KMS-11 (cell line): ENCODE measurements around the gene DISC1.

Experiments used
- H2AFZ ChIP-seq: fragments of 200-600 bp; sonication (generic); 2 replicates; pipeline ENCODE4 v1.6.1; 2016; ENCODE audit warnings: antibody characterized with exemption, mixed run types, low read depth
- H3K27ac ChIP-seq: fragments of 200-600 bp; sonication (generic); 2 replicates; pipeline ENCODE4 v1.6.1; 2016; ENCODE audit warnings: mild to moderate bottlenecking, mixed run types
- H3K27me3 ChIP-seq: fragments of 200-600 bp; sonication (generic); 2 replicates; pipeline ENCODE4 v1.6.1; 2017; ENCODE audit warnings: mild to moderate bottlenecking, low read depth, mixed run types, moderate library complexity; ENCODE audit not compliant: insufficient read depth
- H3K36me3 ChIP-seq: fragments of 200-600 bp; sonication (generic); 2 replicates; pipeline ENCODE4 v1.6.1; 2017; ENCODE audit warnings: mild to moderate bottlenecking, mixed run types; ENCODE audit not compliant: insufficient read depth
- H3K4me1 ChIP-seq: fragments of 200-600 bp; sonication (generic); 2 replicates; pipeline ENCODE4 v1.6.1; 2016; ENCODE audit warnings: mild to moderate bottlenecking, low read depth, mixed run types; ENCODE audit not compliant: poor library complexity, severe bottlenecking
- H3K4me2 ChIP-seq: fragments of 200-600 bp; sonication (generic); 2 replicates; pipeline ENCODE4 v1.7.0; 2016; ENCODE audit warnings: mild to moderate bottlenecking, mixed run types
- H3K4me3 ChIP-seq: fragments of 200-600 bp; sonication (generic); IDR thresholded peaks from 2 replicates; pipeline ENCODE4 v1.6.1; 2017; ENCODE audit warnings: low read depth, low read length, mixed read lengths; ENCODE audit not compliant: insufficient read depth
- H3K79me2 ChIP-seq: fragments of 200-600 bp; sonication (generic); 2 replicates; pipeline ENCODE4 v1.6.1; 2016; ENCODE audit warnings: low read depth, mixed run types; ENCODE audit not compliant: insufficient read depth
- H3K9ac ChIP-seq: fragments of 200-600 bp; sonication (generic); 2 replicates; pipeline ENCODE4 v1.6.1; 2016; ENCODE audit warnings: mild to moderate bottlenecking, mixed run types
- H4K20me1 ChIP-seq: fragments of 200-600 bp; sonication (generic); 2 replicates; pipeline ENCODE4 v1.6.1; 2016; ENCODE audit warnings: mild to moderate bottlenecking, mixed run types; ENCODE audit not compliant: insufficient read depth
- CTCF ChIP-seq: fragments of 200-600 bp; sonication (generic); conservative IDR thresholded peaks from 2 replicates; pipeline ENCODE4 v1.6.1; 2017; ENCODE audit warnings: low read depth, mild to moderate bottlenecking, antibody characterized with exemption, low read length, moderate library complexity, mixed read lengths

DISC1 gene

GRCh38 chr1:231998791-231999190 is 372.2 kb downstream of the DISC1 start:
- no peak overlapping the region for H3K4me2 ChIP-seq
- no peaks in the 10 kb centered on the region for H3K79me2 ChIP-seq
- no peaks in the 10 kb centered on the region for H3K27me3 ChIP-seq
- no peak for TF ChIP-seq CTCF
- H4K20me1 ChIP-seq, result no peaks in the 10 kb centered on the region
- H3K36me3 ChIP-seq, result no peaks in the 10 kb centered on the region
- H3K9ac ChIP-seq, result no peak overlapping the region
- no peak overlapping the region for H2AFZ ChIP-seq
- H3K27ac ChIP-seq, result no peak overlapping the region
- H3K4me3 ChIP-seq, result no peak overlapping the region
- H3K4me1 ChIP-seq, result no peaks in the 10 kb centered on the region

GRCh38 chr1:232005300-232005699 is 378.7 kb downstream of the DISC1 start:
- Histone ChIP-seq H3K36me3 (no peaks in the 10 kb centered on the region), H3K4me3 (no peak overlapping the region), H3K27me3 (no peaks in the 10 kb centered on the region), H4K20me1 (no peaks in the 10 kb centered on the region), H3K9ac (no peak overlapping the region), H3K27ac (no peak overlapping the region), H2AFZ (no peak overlapping the region), H3K4me2 (no peak overlapping the region), H3K79me2 (no peaks in the 10 kb centered on the region), H3K4me1 (no peaks in the 10 kb centered on the region)
- TF ChIP-seq CTCF, result no peak

GRCh38 chr1:232009741-232010140 is 383.2 kb downstream of the DISC1 start:
- Histone ChIP-seq H3K36me3 (no peaks in the 10 kb centered on the region), H3K27me3 (no peaks in the 10 kb centered on the region), H3K4me3 (no peak overlapping the region), H3K27ac (no peak overlapping the region), H3K9ac (no peak overlapping the region), H3K4me1 (no peaks in the 10 kb centered on the region), H3K79me2 (no peaks in the 10 kb centered on the region), H4K20me1 (no peaks in the 10 kb centered on the region), H2AFZ (no peak overlapping the region), H3K4me2 (no peak overlapping the region)
- no peak for TF ChIP-seq CTCF

GRCh38 chr1:232011961-232012360 is 385.4 kb downstream of the DISC1 start:
- H3K27me3 ChIP-seq, result no peaks in the 10 kb centered on the region
- H2AFZ ChIP-seq, result no peak overlapping the region
- TF ChIP-seq CTCF, result no peak
- H3K79me2 ChIP-seq, result no peaks in the 10 kb centered on the region
- no peak overlapping the region for H3K4me3 ChIP-seq
- no peaks in the 10 kb centered on the region for H3K4me1 ChIP-seq
- H3K36me3 ChIP-seq, result no peaks in the 10 kb centered on the region
- no peak overlapping the region for H3K27ac ChIP-seq
- no peak overlapping the region for H3K9ac ChIP-seq
- H4K20me1 ChIP-seq, result no peaks in the 10 kb centered on the region
- no peak overlapping the region for H3K4me2 ChIP-seq
